Amygdala (tissue), 56 donors: ENCODE measurements around the gene ADAMTS20.

Experiments used
- DNase-seq, 56 donors: peaks; one replicate each; lab custom pipeline; 2025; lab: John Stamatoyannopoulos, UW

ADAMTS20 gene

DNA sequence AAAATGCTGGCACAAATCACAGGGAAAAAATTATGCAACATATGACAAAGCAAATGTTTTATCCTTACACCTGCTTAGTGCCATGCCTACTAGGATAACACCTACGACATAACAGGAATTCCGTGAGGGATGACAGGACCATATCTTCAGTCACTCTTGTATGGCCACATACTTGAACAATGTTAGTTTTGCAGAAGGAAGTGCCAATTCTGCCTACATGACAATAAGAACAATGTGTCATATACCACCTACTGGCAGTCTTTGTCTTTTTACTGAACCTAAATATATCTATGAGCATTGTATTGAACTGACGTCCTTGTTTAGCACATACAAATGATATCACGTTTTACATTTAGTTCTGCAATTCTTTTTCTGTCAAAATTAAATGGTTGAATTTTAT is 234.0 kb downstream of the ADAMTS20 start:
- no peak for DNase-seq

DNA sequence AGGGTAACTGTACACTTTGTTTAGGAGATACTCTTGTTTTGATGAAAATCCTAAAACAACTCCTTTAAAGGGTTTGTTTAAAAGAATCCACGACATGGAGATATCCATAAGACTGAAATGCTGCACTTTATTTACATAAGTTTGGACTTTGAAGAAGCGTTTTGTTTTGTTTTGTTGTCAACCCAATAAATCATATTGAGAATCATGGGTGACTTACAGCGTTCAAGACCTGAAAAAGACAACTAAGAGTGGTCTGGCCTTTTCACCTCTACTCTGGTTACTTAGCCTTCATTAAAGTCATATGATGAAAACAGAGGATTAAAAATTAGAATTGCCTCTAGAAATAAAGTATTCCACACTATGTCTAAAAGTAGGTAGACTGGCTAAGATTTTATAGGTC is 234.8 kb downstream of the ADAMTS20 start:
- DNase-seq = no peak

DNA sequence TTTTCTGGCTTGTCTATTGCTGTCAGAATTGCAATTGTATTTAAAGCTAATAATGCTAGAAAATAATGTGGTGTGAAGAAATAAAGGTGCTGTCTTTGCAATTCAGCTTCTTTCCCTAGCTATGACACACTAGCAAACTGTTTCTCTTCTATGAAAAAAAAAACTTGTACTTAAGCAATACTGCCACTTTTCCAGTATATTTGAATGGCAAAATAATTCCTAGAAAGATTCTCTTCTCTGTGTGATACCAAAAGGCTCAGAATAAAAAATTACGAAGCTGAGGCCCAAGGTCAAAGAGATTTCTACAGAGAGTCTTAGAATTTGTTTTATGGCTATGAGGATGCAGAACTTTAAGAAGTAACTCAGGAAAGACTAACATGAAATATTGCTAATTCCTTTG is 235.5 kb downstream of the ADAMTS20 start:
- DNase-seq = no peak

DNA sequence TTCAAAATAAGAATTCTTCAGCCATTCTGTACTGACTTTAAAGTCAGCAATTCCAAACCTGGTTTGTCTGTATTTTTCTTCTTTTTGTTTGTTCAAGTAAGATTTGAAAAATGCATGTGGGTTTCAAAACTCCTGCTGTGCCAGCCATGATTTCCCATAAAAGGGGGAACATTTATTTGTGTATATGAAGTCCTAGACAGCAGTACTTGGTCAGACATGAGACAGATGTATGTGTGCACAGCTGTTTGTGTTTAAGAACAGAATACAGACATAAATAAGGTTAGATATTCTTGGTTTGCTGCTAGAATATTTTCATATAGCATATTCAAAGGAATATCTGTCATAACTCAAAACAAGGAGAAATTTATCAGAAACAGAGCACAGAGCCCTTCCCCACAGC is 236.0 kb downstream of the ADAMTS20 start:
- DNase-seq = no peak

DNA sequence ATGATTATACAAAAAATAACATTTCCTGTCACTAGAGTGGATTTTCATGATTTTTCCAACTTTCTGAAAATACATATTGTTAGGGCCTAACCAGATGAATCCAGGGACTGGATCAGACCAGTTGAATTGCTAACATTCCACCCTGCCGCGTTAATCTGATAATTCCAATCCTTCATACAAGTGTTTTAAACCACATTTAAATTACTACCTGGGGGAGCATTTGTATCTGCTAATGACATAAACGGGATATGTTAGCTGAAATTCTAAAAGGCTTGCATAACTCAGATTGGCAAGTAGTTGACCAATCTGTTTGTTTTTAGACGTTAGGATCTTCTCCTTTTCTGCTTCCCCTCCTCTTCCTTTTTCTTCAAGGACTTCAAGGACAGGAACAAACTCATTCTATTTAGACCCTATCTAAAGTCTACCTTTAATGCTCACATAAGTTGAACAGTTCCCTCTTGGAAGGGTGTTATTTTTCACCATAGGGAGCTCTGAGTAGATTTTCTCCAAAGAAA is 239.0 kb downstream of the ADAMTS20 start:
- no peak for DNase-seq

DNA sequence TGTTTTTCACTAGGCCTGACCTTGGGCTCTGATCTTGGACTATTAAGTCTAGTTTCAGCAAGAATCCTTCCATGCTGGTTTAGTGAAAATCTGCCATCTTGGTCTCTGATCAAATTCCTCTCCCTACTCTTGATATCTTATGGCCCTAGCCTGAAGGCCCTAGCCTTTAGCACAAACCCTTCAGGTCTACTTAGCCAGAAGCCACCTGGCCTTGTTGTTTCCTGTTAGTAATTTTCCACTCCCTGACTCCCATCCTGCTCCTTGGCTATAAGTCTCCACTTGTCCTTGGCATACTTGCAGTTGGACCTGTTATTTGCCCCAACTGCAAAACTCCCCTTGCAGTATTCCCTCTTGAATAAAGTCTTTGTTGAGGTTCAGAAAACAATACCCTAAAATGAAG is 241.4 kb downstream of the ADAMTS20 start:
- DNase-seq = no peak

DNA sequence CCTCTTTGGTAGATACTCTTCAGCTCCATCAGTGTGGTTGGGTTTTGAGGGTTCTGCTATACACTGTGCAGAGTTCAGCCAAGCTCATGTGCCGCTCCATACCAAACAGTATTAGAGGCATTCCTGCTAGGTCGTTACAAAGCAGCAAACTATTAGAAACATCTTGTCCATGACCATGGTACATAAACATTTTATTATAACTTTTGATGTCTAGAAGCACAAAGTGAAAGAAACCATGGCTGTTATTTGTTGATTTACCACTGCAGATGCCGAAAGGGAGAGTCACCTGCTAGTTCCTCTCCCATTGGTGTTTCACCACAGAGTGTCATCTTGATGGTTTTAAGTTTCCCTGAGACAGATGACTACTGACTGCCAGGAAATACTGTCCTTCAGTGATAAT is 242.0 kb downstream of the ADAMTS20 start:
- no peak for DNase-seq

DNA sequence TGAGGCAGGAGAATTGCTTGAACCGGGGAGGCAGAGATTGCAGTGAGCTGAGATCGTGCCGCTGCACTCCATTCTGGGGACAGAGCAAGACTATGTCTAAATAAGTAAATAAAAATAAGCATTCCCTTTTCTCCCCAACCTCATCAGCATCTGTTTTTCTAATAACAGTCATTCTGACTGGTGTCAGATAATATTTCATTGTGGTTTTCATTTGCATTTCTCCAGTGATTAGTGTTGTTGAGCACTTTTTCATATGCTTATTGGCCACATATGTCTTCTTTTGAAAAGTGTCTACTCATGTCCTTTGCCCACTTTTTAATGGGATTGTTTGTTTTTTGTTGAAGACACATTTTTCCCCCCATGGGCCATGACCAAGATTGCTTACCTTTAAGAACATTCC is 243.2 kb downstream of the ADAMTS20 start:
- DNase-seq = no peak

DNA sequence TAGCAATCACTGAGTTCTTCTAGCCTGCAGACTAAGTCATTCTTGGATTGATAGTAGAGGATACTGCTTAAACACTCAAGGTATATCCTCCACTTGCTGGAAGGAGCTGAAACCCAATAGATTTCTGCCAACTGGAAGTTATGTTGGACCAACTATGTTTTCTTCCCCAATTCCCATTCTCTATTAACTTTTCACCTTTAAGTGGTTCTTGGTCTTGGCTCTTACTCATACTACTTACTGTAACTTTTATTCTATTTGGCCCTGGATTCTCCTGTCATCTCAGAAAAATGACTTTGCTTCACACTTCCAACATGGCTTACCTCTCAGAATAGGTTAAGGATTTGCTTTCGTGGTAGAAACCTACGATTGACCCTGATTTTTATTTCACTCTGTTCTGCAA is 244.9 kb downstream of the ADAMTS20 start:
- no peak for DNase-seq

DNA sequence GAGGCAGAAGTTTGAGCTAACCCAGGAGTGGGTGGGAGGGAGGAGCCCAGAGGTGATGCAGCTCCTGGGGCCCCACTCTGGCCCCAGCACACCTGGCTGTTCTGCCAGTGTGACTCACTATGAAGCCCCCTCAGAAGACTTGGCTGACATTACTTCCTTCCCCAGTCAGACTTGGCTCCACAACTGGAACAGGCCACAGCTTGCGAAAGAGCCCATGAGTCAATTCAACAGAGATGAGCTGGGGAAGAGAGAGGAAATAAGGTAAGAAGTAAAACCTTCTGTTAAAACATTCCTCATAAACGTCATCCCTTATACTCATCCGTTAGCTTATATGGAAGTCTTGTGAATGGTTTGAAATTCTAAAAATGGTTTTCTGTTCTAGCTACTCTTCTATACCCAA is 245.9 kb downstream of the ADAMTS20 start:
- no peak for DNase-seq

DNA sequence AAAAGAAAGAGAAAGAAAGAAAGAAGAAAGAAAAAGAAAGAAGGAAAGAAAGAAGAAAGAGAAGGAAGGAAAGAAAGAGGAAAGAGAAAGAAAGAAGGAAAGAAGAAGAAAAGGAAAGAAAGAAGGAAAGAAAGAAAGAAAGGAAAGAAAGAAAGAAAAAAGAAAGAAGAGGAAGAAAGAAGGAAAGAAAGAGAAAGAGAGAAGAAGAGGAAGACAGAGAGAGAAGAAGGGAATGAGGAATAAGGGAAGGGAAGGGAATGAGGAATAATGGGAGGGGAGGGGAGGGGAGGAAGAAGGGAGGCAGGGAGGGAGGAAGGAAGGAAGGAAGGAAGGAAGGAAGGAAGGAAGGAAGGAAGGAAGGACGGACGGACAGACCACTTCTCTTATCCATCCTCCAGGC is 246.9 kb downstream of the ADAMTS20 start:
- no peak for DNase-seq
